GM18508 (cell line): ENCODE results near the gene LMAN1L.

ENCODE experiments used
- ATAC-seq: cut with Tn5 transposase; IDR thresholded peaks from one replicate; pipeline ENCODE4 v1.9.1; 2021; ENCODE audit warnings: moderate number of reproducible peaks; ENCODE audit not compliant: insufficient read depth, unreplicated experiment

Gene LMAN1L

GRCh38 chr15:74792227-74793016, 20.2 kb upstream of the LMAN1L start:
- no peak for ATAC-seq

GRCh38 chr15:74793135-74794028, 19.3 kb upstream of the LMAN1L start:
- ATAC-seq: no peak

- ATAC-seq: no peak
Measured at GRCh38 chr15:74794248-74794969, 18.2 kb upstream of the LMAN1L start.

GRCh38 chr15:74794970-74795349, 17.7 kb upstream of the LMAN1L start:
- ATAC-seq: no peak

GRCh38 chr15:74795966-74796625, 16.5 kb upstream of the LMAN1L start:
- ATAC-seq: no peak

- ATAC-seq: no peak
Measured at GRCh38 chr15:74798388-74799254, 14.0 kb upstream of the LMAN1L start.

GRCh38 chr15:74799255-74799855, 13.3 kb upstream of the LMAN1L start:
- ATAC-seq: no peak

GRCh38 chr15:74799856-74800558, 12.6 kb upstream of the LMAN1L start:
- no peak for ATAC-seq

GRCh38 chr15:74800559-74801094, 12.0 kb upstream of the LMAN1L start:
- ATAC-seq: no peak

- ATAC-seq: no peak
Measured at GRCh38 chr15:74801311-74801997, 11.2 kb upstream of the LMAN1L start.

- no peak for ATAC-seq
Measured at GRCh38 chr15:74802290-74802689, 10.3 kb upstream of the LMAN1L start.

GRCh38 chr15:74802862-74803447, 9.7 kb upstream of the LMAN1L start:
- ATAC-seq: no peak

GRCh38 chr15:74804935-74805334, 7.7 kb upstream of the LMAN1L start:
- ATAC-seq: no peak

- no peak for ATAC-seq
Measured at GRCh38 chr15:74807282-74807681, 5.4 kb upstream of the LMAN1L start.

GRCh38 chr15:74808078-74808839, 4.4 kb upstream of the LMAN1L start:
- no peak for ATAC-seq

- ATAC-seq: no peak
Measured at GRCh38 chr15:74808840-74809229, 3.8 kb upstream of the LMAN1L start.
